ENCODE results near the gene TSHR. TPM values are rescaled to one million over a fixed set of nuclear protein-coding genes. Genes with fewer than 3 reads are reported as not detected.

TSHR gene
- total and polyA plus RNA-seq, 2 of the 13 experiments (the other 11 are each of a cell fraction or from before 2014, with no cell fraction given) = not detected

GRCh38 chr14:80941241-80942185 lies 13.9 kb upstream of the TSHR start, which contains the start of gene CEP128 (continued):
- TF ChIP-seq, protein P1, sequence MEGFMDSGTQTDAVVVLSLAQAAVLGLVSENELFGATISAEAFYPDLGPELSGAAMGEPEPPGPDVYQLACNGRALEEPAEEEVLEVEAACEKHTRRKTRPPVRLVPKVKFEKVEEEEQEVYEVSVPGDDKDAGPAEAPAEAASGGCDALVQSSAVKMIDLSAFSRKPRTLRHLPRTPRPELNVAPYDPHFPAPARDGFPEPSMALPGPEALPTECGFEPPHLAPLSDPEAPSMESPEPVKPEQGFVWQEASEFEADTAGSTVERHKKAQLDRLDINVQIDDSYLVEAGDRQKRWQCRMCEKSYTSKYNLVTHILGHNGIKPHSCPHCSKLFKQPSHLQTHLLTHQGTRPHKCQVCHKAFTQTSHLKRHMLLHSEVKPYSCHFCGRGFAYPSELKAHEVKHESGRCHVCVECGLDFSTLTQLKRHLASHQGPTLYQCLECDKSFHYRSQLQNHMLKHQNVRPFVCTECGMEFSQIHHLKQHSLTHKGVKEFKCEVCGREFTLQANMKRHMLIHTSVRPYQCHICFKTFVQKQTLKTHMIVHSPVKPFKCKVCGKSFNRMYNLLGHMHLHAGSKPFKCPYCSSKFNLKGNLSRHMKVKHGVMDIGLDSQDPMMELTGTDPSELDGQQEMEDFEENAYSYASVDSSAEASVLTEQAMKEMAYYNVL (CRISPR knock-in tag; IDR thresholded peaks at IDR 0.05; ENCODE audit: borderline replicate concordance) = no peak
- TF ChIP-seq XRCC5 (optimal IDR thresholded peaks at IDR 0.05; ENCODE audit: low read length) = peak; percentile 29
- TF ChIP-seq LCORL (IDR thresholded peaks at IDR 0.05) = no peak
- TF ChIP-seq LCORL (CRISPR knock-in tag; IDR thresholded peaks at IDR 0.05) = 0 out of 2 replicates have a peak, but pooled peaks have one; percentile 34
- peak; percentile 42; the same call in 1 of the 2 replicates for TF ChIP-seq CREB1 (IDR thresholded peaks at IDR 0.05)
- peak; percentile 79 for TF ChIP-seq CREB1 (CRISPR knock-in tag; IDR thresholded peaks at IDR 0.05)
- TF ChIP-seq NFKB2 (CRISPR knock-in tag; IDR thresholded peaks at IDR 0.05; ENCODE audit: borderline replicate concordance) = peak; percentile 46; the same call in 1 of the 2 replicates
- TF ChIP-seq SOX13 (IDR thresholded peaks at IDR 0.05) = no peak
- TF ChIP-seq SOX13 (CRISPR knock-in tag; conservative IDR thresholded peaks at IDR 0.05 in 1 of 2, IDR thresholded peaks at IDR 0.05 in 1 of 2) = no peak
- peak; percentile 99 for TF ChIP-seq ZNF143 (CRISPR knock-in tag; IDR thresholded peaks at IDR 0.05)
- TF ChIP-seq PHF8 (CRISPR knock-in tag; IDR thresholded peaks at IDR 0.05) = peak; percentile 54; the same call in 1 of the 2 replicates
- peak; percentile 45; the same call in 1 of the 2 replicates for TF ChIP-seq PHF20 (CRISPR knock-in tag; IDR thresholded peaks at IDR 0.05)
- TF ChIP-seq ZNF761 (CRISPR knock-in tag; conservative IDR thresholded peaks at IDR 0.05) = 0 out of 2 replicates have a peak, but pooled peaks have one; percentile 15
- TF ChIP-seq, protein P2, sequence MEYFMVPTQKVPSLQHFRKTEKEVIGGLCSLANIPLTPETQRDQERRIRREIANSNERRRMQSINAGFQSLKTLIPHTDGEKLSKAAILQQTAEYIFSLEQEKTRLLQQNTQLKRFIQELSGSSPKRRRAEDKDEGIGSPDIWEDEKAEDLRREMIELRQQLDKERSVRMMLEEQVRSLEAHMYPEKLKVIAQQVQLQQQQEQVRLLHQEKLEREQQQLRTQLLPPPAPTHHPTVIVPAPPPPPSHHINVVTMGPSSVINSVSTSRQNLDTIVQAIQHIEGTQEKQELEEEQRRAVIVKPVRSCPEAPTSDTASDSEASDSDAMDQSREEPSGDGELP (IDR thresholded peaks at IDR 0.05; ENCODE audit: borderline replicate concordance, low read depth) = peak; percentile 32; the same call in 1 of the 2 replicates
- peak; percentile 91 for TF ChIP-seq CREM (IDR thresholded peaks at IDR 0.05)
- no peak for TF ChIP-seq CREM (CRISPR knock-in tag; IDR thresholded peaks at IDR 0.05)
- TF ChIP-seq, protein P3, sequence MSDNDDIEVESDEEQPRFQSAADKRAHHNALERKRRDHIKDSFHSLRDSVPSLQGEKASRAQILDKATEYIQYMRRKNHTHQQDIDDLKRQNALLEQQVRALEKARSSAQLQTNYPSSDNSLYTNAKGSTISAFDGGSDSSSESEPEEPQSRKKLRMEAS (IDR thresholded peaks at IDR 0.05) = peak; percentile 28; the same call in 1 of the 2 replicates
- TF ChIP-seq HOXA3 (CRISPR knock-in tag; IDR thresholded peaks at IDR 0.05) = 0 out of 2 replicates have a peak, but pooled peaks have one; percentile 25
- no peak for TF ChIP-seq RAD51 (IDR thresholded peaks at IDR 0.05; ENCODE audit: borderline replicate concordance)
- TF ChIP-seq, protein P4, sequence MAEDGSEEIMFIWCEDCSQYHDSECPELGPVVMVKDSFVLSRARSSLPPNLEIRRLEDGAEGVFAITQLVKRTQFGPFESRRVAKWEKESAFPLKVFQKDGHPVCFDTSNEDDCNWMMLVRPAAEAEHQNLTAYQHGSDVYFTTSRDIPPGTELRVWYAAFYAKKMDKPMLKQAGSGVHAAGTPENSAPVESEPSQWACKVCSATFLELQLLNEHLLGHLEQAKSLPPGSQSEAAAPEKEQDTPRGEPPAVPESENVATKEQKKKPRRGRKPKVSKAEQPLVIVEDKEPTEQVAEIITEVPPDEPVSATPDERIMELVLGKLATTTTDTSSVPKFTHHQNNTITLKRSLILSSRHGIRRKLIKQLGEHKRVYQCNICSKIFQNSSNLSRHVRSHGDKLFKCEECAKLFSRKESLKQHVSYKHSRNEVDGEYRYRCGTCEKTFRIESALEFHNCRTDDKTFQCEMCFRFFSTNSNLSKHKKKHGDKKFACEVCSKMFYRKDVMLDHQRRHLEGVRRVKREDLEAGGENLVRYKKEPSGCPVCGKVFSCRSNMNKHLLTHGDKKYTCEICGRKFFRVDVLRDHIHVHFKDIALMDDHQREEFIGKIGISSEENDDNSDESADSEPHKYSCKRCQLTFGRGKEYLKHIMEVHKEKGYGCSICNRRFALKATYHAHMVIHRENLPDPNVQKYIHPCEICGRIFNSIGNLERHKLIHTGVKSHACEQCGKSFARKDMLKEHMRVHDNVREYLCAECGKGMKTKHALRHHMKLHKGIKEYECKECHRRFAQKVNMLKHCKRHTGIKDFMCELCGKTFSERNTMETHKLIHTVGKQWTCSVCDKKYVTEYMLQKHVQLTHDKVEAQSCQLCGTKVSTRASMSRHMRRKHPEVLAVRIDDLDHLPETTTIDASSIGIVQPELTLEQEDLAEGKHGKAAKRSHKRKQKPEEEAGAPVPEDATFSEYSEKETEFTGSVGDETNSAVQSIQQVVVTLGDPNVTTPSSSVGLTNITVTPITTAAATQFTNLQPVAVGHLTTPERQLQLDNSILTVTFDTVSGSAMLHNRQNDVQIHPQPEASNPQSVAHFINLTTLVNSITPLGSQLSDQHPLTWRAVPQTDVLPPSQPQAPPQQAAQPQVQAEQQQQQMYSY (CRISPR knock-in tag; IDR thresholded peaks at IDR 0.05) = 0 out of 2 replicates have a peak, but pooled peaks have one; percentile 23
- TF ChIP-seq, protein P5, sequence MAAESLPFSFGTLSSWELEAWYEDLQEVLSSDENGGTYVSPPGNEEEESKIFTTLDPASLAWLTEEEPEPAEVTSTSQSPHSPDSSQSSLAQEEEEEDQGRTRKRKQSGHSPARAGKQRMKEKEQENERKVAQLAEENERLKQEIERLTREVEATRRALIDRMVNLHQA (CRISPR knock-in tag; IDR thresholded peaks at IDR 0.05) = no peak
- TF ChIP-seq MAFK (conservative IDR thresholded peaks at IDR 0.05 in 1 of 2, IDR thresholded peaks at IDR 0.05 in 1 of 2; ENCODE audit: low read length in 2 of 2) = no peak

Measured in HepG2 (cell line).